Measurements from ENCODE around the gene UTP14C.

DNA sequence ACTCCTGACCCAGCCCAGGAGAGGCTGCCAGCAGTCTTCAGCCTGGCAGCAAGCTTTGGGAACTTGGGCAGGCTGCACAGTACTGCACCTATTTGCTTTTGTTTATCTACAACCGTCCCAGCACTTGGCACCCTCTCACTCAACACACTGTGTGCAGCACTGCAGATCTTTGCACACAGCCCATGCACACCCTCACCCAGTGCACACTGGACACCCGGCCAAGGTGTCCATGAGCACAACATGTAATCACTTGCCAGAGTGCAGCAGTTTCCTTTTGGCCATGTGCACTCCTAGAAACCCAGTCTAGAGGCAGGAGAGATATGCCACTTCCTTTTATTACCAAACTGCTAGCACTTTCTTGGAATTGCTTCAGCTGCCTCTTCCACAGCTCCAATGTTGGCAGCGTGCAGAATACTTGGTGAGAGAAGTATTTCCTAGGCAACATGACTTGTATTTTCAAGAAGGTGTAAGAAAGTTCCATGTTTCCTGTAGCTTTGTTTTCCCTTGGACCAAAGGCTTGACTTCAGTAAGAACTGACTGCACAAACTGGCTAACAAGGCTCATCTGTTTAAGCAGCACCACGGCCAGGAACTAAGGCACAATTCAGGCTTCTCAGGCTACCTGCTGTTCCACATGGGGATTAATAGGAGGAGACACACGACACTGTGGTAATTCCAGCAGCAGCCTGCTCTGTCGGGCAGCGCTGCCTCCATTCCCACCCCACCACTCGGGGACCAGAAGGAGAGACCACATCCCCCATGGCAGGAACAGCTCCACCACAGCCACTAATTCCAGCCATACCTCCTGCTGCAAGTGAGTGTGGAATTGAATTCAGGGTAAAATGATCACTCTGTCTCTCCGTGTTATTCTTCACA, 28.6 kb upstream of the UTP14C start:
- TF ChIP-seq CTCF (IDR thresholded peaks at IDR 0.05), result no peak
- no peak for TF ChIP-seq POLR2A (IDR thresholded peaks at IDR 0.05)
